ENCODE data around the gene GSE1.

GRCh38 chr16:85706449-85707034 lies 93.4 kb downstream of the GSE1 start:
- TF ChIP-seq CTCF (IDR thresholded peaks at IDR 0.05), result no peak
- no peak for TF ChIP-seq POLR2AphosphoS5 (IDR thresholded peaks at IDR 0.05; ENCODE audit: low read depth, low read length)
- no peak for TF ChIP-seq REST (IDR thresholded peaks at IDR 0.05; ENCODE audit: insufficient read depth in 1 of 2, low read depth in 2 of 2, low read length in 1 of 2)
- no peak for TF ChIP-seq SIN3A (IDR thresholded peaks at IDR 0.05; ENCODE audit: borderline replicate concordance, insufficient read depth, low read depth, low read length)
- no peak for TF ChIP-seq TCF7L2 (IDR thresholded peaks at IDR 0.05; ENCODE audit: low read depth, low read length)
